ENCODE data around the gene CISD2. TPM values are rescaled to one million over a fixed set of nuclear protein-coding genes. Genes with fewer than 3 reads are reported as not detected.
"Not testable (repeated sequence)": the region's sequence is repeated elsewhere in the genome, so short reads cannot be mapped to it uniquely, and the experiment has no call there.

The CISD2 gene
- total RNA-seq, 1 donor from 2014 or later = 18.2 TPM

DNA sequence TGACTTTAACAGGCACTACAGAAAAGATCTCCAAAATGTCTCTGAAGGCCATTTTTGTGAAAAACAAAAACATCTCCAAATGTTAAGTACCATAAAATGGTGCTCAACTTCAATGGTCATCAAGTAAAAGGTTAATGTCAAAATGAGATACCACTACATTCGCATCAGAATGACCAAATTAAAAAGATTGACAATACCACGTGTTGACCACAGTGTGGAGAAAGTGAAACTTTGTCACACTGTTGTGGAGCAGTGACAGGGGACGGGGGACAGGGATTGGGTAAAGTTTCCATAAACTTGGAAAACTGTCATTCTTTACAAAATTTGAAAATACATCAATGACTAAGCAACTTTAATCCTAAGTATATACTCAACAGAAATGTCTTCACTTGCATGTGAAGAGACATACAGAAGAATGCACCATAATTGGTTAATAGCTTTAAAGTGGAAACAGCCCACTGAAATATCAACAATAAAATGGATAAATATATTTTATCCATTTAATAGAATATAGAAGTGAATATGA, 19.1 kb upstream of the CISD2 start:
- DNase-seq (ENCODE audit: low spot score) = no peak

DNA sequence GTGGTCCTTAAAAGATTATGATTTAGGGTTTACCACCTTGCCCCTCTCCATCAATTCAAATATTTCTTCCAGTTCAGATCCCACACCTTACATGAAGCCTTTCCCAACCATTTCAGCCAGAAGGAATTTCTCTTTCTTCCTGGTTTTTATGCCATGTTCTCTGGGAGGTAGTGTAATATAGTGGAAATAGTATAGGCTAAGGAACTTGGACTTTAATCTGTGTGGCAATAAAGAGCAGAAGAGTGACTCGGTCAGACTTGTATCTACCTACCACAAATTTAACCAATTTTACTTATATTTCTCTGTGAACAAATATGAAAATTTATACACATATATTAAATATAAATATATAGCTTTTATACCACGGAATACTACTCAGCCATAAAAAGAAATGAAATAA, 18.4 kb upstream of the CISD2 start:
- DNase-seq (ENCODE audit: low spot score) = no peak

DNA sequence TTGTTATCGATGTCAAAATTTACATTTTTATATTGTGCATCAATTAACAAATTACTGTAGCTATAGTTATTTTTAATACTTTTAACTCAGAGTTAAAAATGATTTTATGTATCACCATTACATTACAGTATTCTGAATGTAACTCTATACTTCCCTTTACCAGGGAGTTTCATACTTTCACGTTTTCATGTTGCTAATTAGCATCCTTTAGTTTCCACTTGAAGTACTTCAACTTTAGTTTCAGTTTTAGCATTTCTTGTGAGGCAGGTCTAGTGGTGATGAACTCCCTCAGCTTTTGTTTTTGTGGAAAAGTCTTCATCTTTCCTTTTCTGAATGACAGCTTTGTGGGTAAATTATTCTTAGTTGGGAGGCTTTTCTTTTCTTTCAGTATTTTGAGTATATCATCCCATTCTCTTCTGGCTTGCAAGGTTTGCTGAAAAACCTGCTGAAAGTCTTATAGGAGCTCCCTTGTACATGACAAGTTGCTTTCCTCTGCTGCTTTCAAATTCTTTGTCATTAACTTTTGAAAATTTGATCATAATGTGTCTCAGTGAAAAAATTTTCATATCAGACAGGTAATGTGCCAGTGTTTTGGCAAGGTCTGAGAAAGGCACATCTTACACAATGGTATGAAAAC, 9.8 kb upstream of the CISD2 start:
- DNase-seq (ENCODE audit: low spot score) = no peak

DNA sequence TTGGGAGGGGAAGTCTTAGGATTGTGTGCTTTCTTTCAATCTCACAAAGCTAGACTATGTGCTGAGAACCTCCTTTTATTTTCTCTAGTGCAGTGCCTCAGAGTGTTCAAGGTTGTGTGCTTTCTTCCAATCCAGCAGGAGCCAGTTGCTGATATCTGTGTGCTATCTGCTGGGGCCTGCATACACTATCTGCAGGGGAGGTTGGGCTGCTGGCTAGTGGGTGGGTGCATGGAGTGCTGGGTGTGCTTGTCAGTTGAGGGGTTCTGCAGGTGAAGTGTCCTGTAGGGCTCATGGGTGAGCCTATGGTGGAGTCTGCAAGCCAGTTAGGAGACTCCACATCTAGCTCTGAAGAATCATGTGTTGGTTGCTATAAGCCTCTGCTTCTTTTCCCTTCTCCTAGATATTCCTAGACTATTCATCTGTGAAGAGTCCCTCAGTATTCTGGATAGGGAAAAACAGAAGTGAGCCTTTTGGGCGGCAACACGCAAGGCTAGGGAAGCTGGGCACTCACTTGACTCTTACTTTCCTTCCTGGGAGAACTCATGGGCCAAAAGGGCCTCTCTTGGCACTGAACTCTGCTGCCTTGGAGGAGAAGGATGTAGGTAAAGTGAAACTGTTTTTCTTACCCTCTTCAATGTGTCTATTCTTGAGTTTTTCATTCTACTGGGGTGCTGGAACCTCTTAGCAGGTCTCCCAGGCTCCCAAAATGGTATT, 8.0 kb upstream of the CISD2 start:
- no peak for DNase-seq (ENCODE audit: low spot score)

DNA sequence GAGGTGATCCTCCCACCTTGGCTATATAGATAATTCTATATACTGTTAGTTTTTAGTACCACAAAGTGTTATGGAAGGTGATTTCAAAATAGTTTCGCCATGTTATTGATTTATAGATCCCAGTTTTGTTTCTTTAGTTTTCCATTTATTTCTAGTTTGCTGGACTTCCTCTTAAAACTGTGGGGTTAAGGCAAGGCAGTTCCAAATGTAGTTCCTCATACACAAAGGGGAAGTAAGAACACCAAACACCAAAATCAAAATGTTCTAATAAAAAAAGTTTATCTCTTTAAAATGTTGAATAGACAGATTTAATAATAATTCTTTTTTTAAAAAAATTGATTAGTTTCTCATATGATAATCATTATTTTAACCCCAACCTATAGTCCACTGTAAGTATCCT, 6.8 kb upstream of the CISD2 start:
- no peak for DNase-seq (ENCODE audit: low spot score)

DNA sequence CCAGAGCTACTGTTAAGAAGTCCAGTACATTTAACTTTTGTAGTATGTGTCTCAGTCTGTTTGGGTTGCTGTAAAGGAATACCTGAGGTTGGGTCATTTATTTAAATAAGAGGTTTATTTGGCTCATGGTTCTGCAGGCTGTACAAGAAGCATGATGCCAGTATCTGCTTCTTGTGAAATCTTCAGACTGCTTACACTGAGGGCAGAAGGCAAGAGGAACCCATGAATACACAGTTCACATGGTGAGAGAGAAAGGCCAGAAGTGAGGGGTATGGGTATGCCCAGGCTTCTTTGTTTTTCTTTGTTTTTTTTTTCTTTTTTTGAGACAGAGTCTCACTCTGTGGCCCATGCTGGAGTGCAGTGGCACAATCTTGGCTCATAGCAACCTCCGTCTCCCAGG, 6.0 kb upstream of the CISD2 start:
- no peak for DNase-seq (ENCODE audit: low spot score)

DNA sequence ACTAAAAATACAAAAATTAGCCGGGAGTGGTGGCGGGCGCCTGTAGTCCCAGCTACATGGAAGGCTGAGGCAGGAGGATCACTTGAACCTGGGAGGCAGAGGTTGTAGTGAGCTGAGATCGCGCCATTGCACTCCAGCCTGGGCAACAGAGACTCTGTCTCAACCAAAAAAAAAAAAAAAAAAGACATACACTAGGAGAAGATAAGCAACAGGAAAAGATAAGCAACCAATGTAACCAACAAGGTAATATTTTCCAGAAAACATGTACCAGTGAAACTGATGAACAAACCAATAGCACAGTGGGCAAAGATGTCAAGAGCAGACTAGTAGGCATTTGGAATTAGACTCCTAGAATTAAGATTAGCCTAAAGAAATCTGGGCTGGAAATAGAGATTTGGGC, 3.5 kb upstream of the CISD2 start:
- not testable (repeated sequence) for DNase-seq (ENCODE audit: low spot score)

DNA sequence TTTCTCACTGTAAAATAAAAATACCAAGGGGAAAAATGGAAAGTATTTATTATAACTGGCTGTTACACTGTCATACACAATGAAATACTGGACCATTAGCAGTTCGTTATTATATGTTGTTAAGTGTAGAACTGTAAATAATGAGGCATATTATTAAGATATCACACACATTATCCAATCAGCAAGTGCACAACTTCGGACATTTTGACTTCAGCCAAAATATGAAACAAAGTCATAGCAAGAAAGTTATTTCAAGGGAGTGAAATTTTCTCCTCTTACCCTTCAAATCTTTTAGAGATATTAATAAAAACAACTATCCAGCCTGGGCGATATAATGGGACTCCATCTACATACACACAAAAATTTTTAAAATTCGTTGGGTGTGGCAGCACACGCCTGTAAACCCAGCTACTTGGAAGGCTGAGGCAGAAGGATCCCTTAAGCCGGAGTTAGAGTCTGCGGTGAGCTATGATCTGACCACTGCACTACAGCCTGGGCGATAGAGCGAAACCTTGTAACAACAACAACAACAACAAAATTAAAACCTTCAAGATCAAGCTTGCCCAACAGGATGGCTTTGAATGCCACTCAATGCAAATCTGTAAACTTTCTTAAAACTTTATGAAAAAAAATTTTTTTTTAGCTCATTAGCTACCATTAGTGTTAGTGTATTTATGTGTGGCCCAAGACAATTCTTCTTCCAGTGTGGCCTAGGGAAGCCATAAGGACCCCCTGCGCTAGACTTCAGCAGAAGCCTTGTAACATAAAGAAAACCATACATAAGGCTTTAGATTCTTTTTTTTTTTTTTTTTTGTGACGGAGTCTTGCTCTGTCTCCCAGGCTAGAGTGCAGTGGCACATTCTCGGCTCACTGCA, 1.3 kb upstream of the CISD2 start:
- no peak for DNase-seq (ENCODE audit: low spot score)

DNA sequence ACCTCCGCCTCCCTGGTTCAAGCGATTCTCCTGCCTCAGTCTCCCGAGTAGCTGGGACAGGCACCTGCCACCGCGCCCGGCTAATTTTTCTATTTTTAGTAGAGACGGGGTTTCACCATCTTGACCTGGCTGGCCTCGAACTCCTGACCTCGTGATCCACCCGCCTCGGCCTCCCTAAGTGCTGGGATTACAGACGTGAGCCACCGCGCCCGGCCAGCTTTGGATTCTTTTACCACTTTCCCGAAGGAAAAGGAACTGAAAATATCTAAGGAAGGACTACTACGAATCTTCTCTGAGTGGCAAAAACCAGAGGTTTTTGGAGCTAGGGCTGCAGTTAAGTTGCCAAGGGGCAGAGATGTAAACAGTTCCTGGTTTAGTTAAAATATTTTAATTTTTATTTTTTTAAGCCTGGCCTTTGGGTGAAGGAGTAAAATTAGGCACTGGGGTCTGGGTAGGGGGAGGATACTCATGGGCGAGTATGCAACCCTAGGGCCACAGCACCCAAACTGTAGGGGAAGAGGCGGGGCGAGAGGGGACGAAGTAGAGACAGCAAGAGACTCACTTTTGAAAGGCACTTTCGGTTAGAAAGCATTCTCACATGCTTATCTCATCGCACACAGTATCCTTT, 525 bp upstream of the CISD2 start:
- no peak for DNase-seq (ENCODE audit: low spot score)

DNA sequence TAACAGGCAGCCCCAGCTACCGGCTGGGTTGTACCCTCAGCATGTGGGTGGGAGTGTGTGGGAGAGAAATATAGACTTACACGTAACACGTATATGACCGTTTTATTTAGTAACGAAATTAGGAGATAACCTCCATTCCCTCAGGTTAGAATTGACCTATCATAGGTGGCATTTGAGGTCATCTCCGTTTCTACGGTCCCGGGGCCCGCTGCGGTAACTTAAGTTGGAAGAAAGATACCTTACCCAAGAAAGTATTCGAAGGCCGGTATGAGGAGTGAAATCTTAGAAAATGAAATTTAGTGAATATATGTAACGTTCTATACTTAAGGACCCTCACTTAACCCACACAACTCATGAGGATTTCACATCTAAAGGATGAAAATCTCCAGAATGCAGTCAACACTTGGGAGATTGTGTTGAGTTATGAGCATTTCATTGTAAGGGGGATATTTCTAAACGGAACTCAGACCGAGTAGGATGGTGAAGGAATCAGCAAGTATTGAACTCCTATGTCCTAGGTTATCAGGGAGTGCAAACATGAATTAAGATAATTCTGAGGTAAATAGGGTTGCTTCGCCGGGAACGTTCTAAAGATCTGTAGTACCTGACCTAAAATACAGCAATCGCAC, 891 bp downstream of the CISD2 start:
- DNase-seq (ENCODE audit: low spot score) = no peak

DNA sequence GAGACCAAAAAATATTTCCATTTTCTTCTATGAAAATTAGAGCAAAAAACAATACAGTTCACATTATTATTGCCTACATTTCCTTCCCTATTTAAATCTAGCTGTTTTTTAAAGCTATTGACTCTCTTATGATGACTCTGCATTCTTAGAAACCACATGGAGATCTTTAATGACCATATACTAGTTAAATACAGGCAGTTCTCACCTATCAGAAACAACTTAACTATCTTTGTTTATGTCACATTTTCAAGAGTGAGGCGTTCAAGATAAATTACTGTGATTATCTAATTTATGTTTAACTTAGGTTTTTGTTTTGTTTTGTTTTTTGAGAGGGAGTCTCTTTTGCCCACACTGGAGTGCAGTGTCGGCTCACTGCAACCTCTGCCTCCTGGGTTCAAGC, 3.0 kb downstream of the CISD2 start:
- no peak for DNase-seq (ENCODE audit: low spot score)

DNA sequence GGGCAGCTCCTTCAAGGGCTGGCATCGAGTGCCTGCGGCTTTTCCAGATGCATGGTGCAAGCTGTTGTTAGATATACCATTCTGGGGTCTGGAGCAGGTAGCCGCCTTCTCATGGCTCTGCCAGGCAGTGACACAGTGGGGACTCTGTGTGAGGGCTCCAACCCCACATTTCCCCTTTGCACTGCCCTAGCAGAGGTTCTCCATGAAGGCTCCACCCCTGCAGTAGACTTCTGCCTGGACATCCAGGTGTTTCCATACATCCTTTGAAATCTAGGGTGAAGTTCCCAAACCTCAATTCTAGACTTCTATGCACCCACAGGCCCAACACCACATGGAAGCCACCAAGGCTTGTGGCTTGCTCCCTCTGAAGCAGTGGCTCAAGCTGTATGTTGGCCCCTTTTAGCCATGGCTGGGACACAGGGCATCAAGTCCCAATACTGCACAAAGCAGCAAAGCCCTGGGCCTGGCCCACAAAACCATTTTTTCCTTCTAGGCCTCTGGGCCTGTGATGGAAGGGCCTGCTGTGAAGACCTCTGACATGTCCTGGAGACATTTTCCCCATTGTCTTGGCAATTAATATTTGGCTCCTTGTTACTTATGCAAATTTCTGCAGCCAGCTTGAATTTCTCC, 8.8 kb downstream of the CISD2 start:
- DNase-seq (ENCODE audit: low spot score) = not testable (repeated sequence)

DNA sequence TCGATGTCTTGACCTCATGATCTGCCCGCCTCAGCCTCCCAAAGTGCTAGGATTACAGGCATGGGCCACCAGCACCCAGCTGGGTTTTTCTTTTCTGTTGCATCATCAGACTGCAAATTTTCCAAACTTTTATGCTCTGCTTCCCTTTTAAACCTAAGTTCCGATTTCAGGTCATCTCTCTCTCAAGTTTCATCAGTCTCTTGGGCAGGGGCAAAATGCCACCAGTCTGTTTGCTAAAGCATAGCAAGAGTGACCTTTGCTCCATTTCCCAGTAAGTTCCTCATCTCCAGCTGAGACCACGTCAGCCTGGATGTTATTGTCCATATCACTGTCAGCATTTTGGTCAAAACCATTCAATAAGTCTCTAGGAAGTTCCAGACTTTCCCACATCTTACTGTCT, 9.6 kb downstream of the CISD2 start:
- DNase-seq (ENCODE audit: low spot score) = not testable (repeated sequence)

DNA sequence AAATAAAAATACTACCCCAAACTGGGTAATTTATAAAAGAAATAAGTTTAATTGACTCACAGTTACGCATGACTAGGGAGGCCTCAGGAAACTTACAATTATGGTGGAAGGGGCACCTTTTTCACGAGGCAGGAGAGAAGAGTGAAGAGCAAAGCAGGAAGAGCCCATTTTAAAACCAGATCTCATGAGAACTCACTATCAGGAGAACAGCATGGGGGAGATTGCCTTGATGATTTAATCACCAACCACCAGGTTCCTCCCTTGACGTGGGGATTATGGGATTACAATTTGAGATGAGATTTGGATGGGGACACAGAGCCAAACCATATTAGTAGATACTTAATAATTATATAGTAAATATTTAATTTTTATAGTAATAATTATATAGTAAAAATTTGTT, 10.1 kb downstream of the CISD2 start:
- DNase-seq (ENCODE audit: low spot score) = no peak

DNA sequence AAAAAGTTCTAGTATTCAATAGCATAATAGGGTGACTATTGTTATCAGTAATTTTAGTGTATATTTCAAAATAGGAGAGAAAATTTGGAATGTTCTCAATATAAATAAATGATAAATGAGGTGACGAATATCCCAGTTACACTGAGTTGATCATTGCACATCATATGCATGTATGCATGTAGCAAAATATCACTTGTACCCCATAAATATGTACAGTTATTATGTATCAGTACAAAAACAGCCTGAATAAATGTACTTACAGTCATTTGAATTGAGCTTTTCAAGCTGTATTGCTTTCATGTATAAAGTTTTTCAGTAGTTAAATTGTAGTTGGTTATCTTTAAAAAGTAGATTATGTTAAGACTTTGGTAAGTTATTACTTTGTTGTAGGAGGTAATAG, 12.6 kb downstream of the CISD2 start:
- no peak for DNase-seq (ENCODE audit: low spot score)

DNA sequence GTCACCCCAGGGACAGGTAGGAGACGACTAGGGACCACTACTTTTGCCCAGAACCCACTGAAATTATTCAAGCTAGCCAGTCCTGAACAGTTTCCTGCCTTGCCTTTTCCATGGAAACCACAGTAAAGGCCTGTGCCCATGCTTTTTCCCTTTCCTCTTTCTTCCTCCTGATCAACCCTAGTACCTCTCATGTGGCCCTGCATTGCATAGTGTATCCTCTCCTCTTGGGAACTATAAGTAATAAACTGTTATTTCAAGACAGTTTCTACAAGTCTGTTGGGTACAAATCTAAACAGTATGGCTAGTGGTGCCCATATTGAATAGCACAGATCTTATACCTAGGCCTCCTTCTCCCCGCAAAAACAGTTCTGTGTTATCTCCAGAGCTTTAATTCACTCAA, 14.5 kb downstream of the CISD2 start:
- no peak for DNase-seq (ENCODE audit: low spot score)

DNA sequence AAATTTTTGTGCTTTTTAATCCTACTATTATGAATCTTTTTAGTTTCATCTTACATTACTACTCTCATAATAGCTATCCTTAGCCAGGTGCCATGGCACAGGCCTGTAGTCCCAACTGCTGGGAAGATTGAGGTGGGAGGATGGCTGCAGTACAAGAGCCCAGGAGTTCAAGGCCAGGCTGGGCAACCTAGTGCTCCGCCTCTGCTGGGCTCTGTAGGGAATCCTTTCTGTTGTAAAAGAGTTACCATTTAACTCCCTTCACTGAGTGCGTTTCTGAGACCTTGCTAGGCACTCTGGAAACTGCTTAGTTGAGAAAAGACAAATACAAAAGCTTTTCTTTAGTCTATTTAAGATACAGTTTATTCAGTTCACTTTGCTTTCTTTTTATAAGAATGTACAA, 19.8 kb downstream of the CISD2 start:
- not testable (repeated sequence) for DNase-seq (ENCODE audit: low spot score)

DNA sequence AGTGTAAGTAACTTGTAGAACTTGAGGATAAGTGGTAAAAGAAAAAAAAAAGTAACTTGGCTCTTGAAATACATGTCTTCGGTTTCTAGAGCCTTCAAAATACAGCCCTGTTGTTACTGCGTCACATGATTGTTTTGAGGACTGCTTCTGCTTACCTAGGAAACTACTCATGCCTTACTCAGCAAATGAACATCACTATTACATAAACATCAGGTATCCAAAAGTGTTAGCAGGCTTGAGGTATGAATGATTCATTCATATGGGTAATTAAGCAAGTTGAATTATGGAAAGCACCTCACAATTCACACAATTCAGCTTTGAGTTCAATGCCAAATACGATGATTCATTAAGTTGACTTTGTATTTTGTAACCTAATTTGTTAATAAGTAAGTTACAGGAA, 21.1 kb downstream of the CISD2 start:
- not testable (repeated sequence) for DNase-seq (ENCODE audit: low spot score)

DNA sequence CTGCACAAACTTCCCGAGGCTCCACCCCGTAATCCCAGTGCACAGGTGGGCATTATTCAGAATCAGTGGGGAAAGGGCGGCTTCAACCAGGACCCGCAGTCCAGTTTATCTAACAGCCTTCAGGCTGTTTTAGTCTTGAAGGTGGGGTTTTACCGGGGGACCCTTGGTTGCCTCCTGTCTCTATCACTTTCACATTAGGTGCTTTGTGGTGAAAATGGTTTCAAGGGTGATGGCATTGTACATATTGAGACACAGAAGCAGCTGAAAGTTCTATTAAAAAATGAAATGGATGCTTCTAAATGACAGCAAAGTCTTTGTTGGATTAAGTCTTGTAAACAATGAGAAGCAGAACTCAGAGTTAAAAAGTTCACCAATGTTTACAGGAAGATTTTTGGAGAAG, 27.8 kb downstream of the CISD2 start:
- DNase-seq (ENCODE audit: low spot score) = not testable (repeated sequence)

DNA sequence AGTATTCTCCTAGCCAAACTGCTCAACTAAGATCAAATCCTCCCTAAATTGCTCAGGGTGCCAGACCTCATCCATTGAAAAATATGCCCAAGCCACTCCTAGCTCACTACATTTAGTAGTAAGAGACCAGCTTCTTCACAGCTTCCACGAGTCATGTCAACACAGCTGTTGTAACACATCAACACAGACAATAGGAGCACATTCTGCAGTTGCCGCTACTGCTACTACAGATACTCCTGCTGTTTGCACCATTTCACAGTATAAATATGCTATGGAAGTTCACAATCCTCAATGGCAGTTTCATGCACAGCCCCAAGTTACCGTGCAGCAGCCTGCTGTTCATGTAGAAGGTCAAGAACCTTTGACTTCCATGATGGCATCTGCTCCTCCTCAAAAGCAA, 28.8 kb downstream of the CISD2 start:
- not testable (repeated sequence) for DNase-seq (ENCODE audit: low spot score)

DNA sequence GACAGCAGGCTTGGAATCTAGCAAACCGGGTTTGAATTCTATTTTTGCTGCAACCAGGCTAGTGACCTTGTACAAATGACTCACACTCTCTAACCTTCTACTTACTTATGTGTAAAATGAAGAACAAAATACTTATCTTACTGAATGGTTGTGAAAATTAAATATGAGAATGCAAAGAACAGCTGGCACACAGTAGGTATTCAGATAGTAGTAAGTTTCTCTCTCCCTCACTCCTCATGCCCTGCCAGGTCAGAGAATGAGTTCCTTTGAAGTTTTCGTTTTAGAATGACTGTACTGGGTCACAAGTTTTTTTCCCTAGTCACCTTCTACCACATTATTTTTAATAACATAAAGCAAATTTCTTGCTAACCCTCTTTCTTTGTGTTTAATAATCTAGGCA, 33.0 kb downstream of the CISD2 start:
- DNase-seq (ENCODE audit: low spot score) = no peak

Data from ureter (tissue), 1 donor.